ENCODE results near the gene CAMTA1.

CAMTA1 gene

DNA sequence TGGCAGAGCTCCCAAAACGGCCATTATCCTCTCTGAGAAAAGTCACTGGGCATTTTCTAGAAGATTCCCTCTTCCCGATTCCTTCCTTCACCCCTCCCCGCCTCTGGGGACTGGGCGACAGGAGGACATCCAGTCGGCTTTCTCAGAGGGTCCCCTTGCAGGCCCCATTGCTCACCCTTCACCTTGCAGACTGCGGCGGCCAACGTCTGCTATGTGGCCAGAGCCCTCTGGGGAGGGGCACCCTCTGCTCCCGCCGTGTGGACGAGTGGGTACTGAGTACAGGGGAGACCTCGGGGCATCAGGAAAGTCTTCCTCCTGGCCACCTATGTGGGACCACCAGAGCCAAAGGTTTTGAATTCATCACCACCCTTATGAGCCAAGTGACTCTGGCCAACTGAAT lies 692.3 kb downstream of the CAMTA1 start:
- ChIA-PET POLR2A (ENCODE audit: low non-redundant PET) (no interaction called here), CTCF (no interaction called here)
- peak overlapping the region; percentile 54 for H3K27ac ChIP-seq
- TF ChIP-seq, protein P1, sequence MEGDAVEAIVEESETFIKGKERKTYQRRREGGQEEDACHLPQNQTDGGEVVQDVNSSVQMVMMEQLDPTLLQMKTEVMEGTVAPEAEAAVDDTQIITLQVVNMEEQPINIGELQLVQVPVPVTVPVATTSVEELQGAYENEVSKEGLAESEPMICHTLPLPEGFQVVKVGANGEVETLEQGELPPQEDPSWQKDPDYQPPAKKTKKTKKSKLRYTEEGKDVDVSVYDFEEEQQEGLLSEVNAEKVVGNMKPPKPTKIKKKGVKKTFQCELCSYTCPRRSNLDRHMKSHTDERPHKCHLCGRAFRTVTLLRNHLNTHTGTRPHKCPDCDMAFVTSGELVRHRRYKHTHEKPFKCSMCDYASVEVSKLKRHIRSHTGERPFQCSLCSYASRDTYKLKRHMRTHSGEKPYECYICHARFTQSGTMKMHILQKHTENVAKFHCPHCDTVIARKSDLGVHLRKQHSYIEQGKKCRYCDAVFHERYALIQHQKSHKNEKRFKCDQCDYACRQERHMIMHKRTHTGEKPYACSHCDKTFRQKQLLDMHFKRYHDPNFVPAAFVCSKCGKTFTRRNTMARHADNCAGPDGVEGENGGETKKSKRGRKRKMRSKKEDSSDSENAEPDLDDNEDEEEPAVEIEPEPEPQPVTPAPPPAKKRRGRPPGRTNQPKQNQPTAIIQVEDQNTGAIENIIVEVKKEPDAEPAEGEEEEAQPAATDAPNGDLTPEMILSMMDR (conservative IDR thresholded peaks at IDR 0.05; ENCODE audit: low read depth) = no peak
- no peak for DNase-seq (ENCODE audit: low spot score)

DNA sequence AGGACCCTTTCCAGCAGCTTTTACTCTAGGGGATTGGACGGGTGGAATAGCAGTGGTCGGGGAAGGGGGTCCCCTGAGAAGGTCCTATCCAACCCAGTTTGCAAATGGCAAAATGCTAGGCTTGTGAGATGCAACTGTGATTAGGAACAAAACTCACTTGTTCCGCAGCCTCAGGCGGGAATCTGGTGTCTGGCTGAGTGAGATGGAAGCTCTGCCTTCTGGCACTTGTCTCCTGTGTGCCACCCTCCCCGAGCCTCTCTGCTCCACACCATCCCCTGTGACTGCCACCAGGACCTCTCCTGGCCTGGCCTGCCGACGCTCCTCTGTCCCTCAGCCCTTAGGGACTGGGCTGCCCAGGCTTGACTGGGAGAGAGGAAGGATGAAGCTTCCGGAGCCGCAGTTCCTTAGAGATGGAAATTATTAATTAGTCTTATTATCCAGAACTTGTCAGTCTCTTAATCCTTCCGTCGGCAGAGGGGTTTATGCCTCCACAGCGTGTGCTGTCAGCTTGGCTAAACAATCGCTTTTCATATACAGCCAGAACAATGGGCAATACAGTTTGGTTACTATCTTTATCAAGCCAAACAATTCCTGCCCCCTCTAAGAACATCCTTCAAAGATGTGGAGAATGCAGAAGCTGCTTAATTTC lies 693.0 kb downstream of the CAMTA1 start:
- no peak for DNase-seq (ENCODE audit: low spot score)
- TF ChIP-seq, protein P1 (conservative IDR thresholded peaks at IDR 0.05; ENCODE audit: low read depth) = no peak
- no peak overlapping the region for H3K27ac ChIP-seq
- CTCF ChIA-PET = no interaction called here
- POLR2A ChIA-PET (ENCODE audit: low non-redundant PET) = no interaction called here

GRCh38 chr1:7478809-7479499 lies 693.7 kb downstream of the CAMTA1 start:
- TF ChIP-seq, protein P1 (conservative IDR thresholded peaks at IDR 0.05; ENCODE audit: low read depth) = no peak
- no peak overlapping the region for H3K27ac ChIP-seq
- DNase-seq (ENCODE audit: low spot score) = no peak
- ChIA-PET CTCF (no interaction called here), POLR2A (ENCODE audit: low non-redundant PET) (no interaction called here)

GRCh38 chr1:7479571-7479970 lies 694.3 kb downstream of the CAMTA1 start:
- POLR2A ChIA-PET (ENCODE audit: low non-redundant PET) = no interaction called here
- CTCF ChIA-PET = interaction anchor here (0.6 kb wide), 1 partner anchor 28 kb away, joined by 3 read pairs; no protein-coding TSS in a partner anchor
- TF ChIP-seq, protein P1 (conservative IDR thresholded peaks at IDR 0.05; ENCODE audit: low read depth) = no peak
- DNase-seq (ENCODE audit: low spot score) = no peak
- H3K27ac ChIP-seq = no peak overlapping the region

DNA sequence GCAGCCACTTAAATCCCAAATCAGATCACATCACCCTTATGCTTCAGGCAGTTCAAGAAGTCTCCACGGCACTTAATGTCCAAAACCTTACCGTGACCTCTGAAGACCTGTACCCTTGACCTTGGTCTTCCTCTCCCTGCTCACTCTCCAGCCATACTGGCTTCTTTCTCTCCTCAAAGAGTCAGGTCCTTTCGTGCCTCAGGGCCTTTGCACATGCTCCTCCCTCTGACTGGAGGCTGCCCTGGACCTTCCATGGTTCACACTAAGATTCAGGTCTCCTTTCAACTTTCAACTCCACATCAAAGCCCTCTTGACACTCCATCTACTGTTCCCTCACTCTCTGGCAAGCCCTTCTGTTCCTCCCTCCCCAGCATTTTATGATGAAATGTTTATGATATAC lies 695.9 kb downstream of the CAMTA1 start:
- TF ChIP-seq, protein P1 (conservative IDR thresholded peaks at IDR 0.05; ENCODE audit: low read depth) = no peak
- no peak for DNase-seq (ENCODE audit: low spot score)
- H3K27ac ChIP-seq = no peak overlapping the region
- ChIA-PET CTCF (interaction anchor here (0.8 kb wide), 1 partner anchor 21 kb away, joined by 3 read pairs; no protein-coding TSS in a partner anchor), POLR2A (ENCODE audit: low non-redundant PET) (no interaction called here)

DNA sequence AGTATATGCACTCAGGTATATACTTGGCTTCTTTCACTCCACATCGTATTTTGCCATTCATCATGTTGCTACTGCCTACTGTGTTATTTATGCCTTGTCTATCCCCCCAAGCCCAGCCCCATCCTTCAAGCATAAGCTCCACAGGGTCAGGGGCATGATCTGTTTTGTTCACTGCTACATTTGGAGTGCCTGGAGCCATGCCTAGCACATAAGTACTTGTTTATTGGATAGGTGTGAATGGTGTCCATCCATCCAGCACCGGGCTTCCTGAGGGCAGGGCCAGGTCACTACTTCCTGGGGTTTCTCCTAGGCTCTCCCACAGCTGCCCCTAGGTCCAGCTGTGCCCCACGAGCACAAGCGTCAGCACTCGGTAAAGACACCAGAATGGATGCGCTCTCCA lies 696.8 kb downstream of the CAMTA1 start:
- TF ChIP-seq, protein P1 (conservative IDR thresholded peaks at IDR 0.05; ENCODE audit: low read depth) = no peak
- ChIA-PET POLR2A (ENCODE audit: low non-redundant PET) (no interaction called here), CTCF (interaction anchor here (0.8 kb wide), 1 partner anchor 22 kb away, joined by 3 read pairs; no protein-coding TSS in a partner anchor)
- DNase-seq (ENCODE audit: low spot score) = no peak
- no peak overlapping the region for H3K27ac ChIP-seq
